ENCODE results near the gene TPCN2.

Gene TPCN2

GRCh38 chr11:69010964-69011623 lies 37.6 kb upstream of the TPCN2 start:
- TF ChIP-seq MYC (IDR thresholded peaks at IDR 0.05; ENCODE audit: low read depth, low read length) = peak; percentile 93
- TF ChIP-seq POLR2A (IDR thresholded peaks at IDR 0.05; ENCODE audit: extremely low read depth, insufficient read length) = peak; percentile 73
- TF ChIP-seq, protein P1, sequence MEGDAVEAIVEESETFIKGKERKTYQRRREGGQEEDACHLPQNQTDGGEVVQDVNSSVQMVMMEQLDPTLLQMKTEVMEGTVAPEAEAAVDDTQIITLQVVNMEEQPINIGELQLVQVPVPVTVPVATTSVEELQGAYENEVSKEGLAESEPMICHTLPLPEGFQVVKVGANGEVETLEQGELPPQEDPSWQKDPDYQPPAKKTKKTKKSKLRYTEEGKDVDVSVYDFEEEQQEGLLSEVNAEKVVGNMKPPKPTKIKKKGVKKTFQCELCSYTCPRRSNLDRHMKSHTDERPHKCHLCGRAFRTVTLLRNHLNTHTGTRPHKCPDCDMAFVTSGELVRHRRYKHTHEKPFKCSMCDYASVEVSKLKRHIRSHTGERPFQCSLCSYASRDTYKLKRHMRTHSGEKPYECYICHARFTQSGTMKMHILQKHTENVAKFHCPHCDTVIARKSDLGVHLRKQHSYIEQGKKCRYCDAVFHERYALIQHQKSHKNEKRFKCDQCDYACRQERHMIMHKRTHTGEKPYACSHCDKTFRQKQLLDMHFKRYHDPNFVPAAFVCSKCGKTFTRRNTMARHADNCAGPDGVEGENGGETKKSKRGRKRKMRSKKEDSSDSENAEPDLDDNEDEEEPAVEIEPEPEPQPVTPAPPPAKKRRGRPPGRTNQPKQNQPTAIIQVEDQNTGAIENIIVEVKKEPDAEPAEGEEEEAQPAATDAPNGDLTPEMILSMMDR (IDR thresholded peaks at IDR 0.05; ENCODE audit: low read depth, low read length) = no peak
- TF ChIP-seq, protein P2, sequence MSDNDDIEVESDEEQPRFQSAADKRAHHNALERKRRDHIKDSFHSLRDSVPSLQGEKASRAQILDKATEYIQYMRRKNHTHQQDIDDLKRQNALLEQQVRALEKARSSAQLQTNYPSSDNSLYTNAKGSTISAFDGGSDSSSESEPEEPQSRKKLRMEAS (IDR thresholded peaks at IDR 0.05; ENCODE audit: low read depth, low read length) = peak; percentile 95
- peak overlapping the region; percentile 37 for H3K4me3 ChIP-seq (ENCODE audit: low read depth, low read length)
- peak; percentile 97 for DNase-seq (ENCODE audit: low read depth)

DNA sequence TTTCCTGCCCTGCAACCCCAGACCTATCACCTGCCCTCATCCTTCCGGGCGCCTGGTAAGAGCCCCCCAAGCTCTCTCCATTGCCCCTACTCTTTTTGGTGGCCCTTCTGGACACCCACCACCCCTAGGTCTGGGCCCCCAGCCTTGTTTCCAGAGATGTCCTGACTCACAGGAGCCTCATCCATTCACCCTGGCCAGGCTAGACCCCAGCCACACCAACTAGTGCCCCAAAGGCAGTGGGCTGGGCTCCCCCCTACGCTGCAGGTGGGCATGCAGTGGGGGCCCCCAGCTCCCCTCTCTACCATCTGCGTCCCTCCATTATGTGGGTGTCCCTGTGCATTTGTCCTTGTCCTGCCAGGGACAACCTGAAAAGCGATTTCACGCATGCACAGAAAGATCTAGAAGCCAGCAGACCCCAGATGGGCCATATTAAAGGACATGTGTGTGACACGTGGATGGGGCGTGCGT lies 37.1 kb upstream of the TPCN2 start:
- DNase-seq (ENCODE audit: low read depth) = no peak
- TF ChIP-seq, protein P2 (IDR thresholded peaks at IDR 0.05; ENCODE audit: low read depth, low read length) = peak; percentile 77
- peak; percentile 53; the same call in 1 of the 2 replicates for TF ChIP-seq MYC (IDR thresholded peaks at IDR 0.05; ENCODE audit: low read depth, low read length)
- no peak for TF ChIP-seq POLR2A (IDR thresholded peaks at IDR 0.05; ENCODE audit: extremely low read depth, insufficient read length)

GRCh38 chr11:69012092-69013008 lies 36.4 kb upstream of the TPCN2 start:
- TF ChIP-seq, protein P2 (IDR thresholded peaks at IDR 0.05; ENCODE audit: low read depth, low read length) = peak; percentile 89
- TF ChIP-seq, protein P1 (IDR thresholded peaks at IDR 0.05; ENCODE audit: low read depth, low read length) = no peak
- no peak for TF ChIP-seq POLR2A (IDR thresholded peaks at IDR 0.05; ENCODE audit: extremely low read depth, insufficient read length)
- peak; percentile 88 for TF ChIP-seq MYC (IDR thresholded peaks at IDR 0.05; ENCODE audit: low read depth, low read length)
- H3K4me3 ChIP-seq (ENCODE audit: low read depth, low read length) = peak overlapping the region; percentile 64
- DNase-seq (ENCODE audit: low read depth) = peak; percentile 94

More for the DNA sequence above, 37.1 kb upstream of the TPCN2 start:
- peak overlapping the region; percentile 64 for H3K4me3 ChIP-seq (ENCODE audit: low read depth, low read length)

GRCh38 chr11:69013009-69013951 lies 35.5 kb upstream of the TPCN2 start, which contains the start of gene MRGPRF:
TSS of gene MRGPRF (minus strand) at chr11:69013246. CDS start at chr11:69009901, 3,345 bp downstream.
- DNase-seq (ENCODE audit: low read depth) = peak; percentile 77
- peak within 1 kb of the TSS; percentile 64 for H3K4me3 ChIP-seq (ENCODE audit: low read depth, low read length)
- TF ChIP-seq, protein P1 (IDR thresholded peaks at IDR 0.05; ENCODE audit: low read depth, low read length) = peak; percentile 64
- TF ChIP-seq MYC (IDR thresholded peaks at IDR 0.05; ENCODE audit: low read depth, low read length) (no peak), POLR2A (IDR thresholded peaks at IDR 0.05; ENCODE audit: extremely low read depth, insufficient read length) (no peak)
- TF ChIP-seq, protein P2 (IDR thresholded peaks at IDR 0.05; ENCODE audit: low read depth, low read length) = no peak

DNA sequence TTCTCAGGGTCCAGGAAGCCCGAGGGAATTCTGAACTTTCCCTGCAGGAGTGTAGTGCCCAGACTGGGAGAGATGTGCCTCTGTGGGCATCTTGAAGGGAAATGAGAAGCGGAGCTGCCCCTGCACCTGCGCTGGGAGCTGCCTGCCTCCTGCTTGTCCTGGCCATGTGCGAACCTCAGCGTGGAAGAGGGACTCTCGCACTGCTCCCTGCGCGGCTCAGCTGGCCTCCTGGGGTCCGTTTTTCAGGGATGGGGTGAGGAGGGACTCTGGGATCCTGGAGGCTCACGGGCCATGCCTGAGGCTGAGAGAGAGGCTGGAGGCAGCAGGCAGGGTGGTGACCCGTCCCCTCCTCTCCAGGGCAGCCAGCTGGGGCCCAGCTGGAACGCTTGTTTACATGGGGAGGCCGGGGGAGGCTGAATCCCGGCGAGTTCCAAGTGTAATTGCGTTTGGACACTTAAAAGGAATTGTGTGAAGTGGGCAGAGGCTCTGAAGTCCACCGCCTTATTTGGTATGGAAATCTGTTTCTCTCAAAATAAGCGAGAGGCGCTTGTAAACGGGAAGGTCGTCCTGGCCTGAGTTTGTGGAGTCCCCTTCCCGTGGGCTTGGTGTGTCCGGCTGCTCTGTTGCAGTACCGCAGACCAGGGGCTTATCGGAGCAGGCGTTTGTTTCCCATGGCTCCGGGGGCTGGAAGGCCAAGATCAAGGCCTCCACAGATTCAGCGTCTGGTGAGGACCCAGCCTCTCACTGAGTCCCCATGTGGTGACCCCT lies 34.5 kb upstream of the TPCN2 start:
- TF ChIP-seq, protein P2 (IDR thresholded peaks at IDR 0.05; ENCODE audit: low read depth, low read length) = no peak
- no peak for TF ChIP-seq POLR2A (IDR thresholded peaks at IDR 0.05; ENCODE audit: extremely low read depth, insufficient read length)
- TF ChIP-seq, protein P1 (IDR thresholded peaks at IDR 0.05; ENCODE audit: low read depth, low read length) = no peak
- no peak for TF ChIP-seq MYC (IDR thresholded peaks at IDR 0.05; ENCODE audit: low read depth, low read length)
- no peak overlapping the region for H3K4me3 ChIP-seq (ENCODE audit: low read depth, low read length)
- no peak for DNase-seq (ENCODE audit: low read depth)
